GM21423 (cell line): ENCODE data around the gene NPIPB8.
"Not testable (repeated sequence)": the region's sequence is repeated elsewhere in the genome, so short reads cannot be mapped to it uniquely, and the experiment has no call there.

Experiments
- ATAC-seq: cut with Tn5 transposase; IDR thresholded peaks from one replicate; pipeline ENCODE4 v1.9.1; 2021; ENCODE audit warnings: mild to moderate bottlenecking, moderate library complexity; ENCODE audit not compliant: unreplicated experiment

NPIPB8 gene

GRCh38 chr16:28637765-28638164 lies at the start of gene NPIPB8:
Gene NPIPB8, plus strand, starts transcription at chr16:28638065. Its CDS starts 296 bp downstream, at chr16:28638361.
- not testable (repeated sequence) for ATAC-seq

- ATAC-seq = no peak
Measured at GRCh38 chr16:28589069-28589468, 48.8 kb upstream of the NPIPB8 start.

DNA sequence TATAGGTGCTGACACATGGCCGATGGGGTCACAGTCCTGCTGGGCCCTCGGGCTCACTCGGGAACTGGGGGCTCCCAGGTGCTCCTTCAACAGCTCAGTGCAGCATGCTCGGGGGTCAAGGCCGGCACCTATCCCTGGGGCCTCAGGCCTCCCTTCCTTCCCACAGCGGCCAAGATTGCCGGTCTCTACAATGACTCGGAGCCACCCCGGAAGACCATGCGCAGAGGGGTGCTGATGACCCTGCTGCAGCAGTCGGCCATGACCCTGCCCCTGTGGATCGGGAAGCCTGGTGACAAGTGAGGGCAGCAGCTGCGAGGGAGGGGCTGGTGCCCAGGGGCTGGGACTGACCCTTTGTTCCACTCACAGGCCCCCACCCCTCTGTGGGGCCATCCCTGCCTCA lies 47.9 kb upstream of the NPIPB8 start:
- ATAC-seq = no peak

DNA sequence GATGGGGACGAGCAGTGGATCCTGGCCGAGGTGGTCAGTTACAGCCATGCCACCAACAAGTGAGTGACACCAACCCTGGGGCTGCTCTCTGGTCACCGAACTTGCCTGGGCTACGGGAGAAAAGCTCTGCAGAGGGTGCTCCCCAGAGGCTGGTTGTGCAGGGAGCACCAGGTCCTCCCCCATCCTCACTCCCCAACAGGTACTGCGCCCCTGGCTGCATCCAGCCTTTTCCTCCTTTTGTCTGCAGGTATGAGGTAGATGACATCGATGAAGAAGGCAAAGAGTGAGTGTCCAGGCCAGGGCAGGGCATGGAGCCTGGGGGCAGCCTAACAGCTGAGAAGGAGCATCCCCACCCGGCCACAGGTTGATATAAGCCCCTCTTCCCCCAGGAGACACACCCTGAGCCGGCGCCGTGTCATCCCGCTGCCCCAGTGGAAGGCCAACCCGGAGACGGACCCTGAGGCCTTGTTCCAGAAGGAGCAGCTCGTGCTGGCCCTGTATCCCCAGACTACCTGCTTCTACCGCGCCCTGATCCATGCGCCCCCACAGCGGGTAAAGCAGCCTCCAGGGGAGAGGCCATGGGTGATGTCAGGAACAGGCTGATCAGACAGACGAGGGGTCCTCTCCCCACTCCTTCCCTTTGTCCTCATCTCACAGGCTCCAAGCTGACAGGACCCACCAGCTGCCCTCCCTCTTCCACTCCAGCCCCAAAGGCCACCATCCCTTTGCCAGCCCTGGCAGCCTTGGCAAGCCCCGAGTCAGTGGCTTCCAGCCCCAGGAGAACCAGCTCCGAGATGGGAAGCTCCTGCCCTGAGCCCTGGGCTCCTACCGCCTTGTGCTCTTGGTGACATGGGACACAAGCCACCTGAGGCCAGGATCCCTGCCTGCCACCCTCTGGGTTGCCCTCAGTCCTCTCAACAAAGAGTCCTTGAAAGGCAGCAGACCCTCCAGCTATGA lies 47.2 kb upstream of the NPIPB8 start:
- ATAC-seq = no peak

GRCh38 chr16:28591355-28591754 lies 46.5 kb upstream of the NPIPB8 start:
- no peak for ATAC-seq

DNA sequence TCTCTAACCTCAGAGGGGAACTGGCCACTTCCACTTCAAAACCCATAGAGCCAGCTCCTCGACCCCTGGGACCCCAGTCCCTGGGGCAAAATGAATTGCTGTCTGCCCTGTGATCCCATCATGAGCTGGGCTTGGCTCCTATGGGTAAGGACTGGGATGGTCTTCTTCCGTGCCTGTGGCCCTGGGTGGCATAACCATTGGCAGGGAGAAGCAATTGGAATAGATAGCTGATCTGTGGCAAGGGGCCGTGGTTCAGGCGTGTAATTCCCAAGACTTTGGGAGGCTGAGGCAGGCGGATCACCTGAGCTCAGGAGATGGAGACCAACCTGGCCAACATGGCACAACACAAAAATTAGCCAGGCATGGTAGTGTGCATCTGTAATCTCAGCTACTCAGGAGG lies 45.4 kb upstream of the NPIPB8 start:
- ATAC-seq = no peak

- ATAC-seq = no peak
Measured at GRCh38 chr16:28592979-28593553, 44.8 kb upstream of the NPIPB8 start.

DNA sequence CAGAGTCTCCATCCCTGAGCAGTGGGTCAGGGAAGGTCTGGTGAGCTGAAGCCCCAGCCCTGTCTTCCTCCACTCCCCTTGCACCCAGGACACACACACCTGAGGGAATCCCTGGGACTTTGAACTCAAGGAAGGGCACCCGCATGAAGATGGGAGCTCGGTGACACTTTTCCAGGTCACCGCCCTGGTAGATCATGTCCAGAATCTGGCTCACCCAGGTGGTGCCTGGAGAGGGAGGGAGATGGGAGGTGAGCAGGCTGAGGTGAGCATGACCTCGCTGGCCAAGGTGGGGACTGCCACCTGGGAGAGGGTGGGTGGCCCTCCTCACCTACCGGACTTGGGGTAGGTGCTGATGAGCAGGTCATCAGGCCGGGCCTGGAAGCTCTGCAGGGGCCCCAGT lies 42.4 kb upstream of the NPIPB8 start:
- ATAC-seq = not testable (repeated sequence)

- no peak for ATAC-seq
Measured at GRCh38 chr16:28596115-28596630, 41.7 kb upstream of the NPIPB8 start.

GRCh38 chr16:28596840-28597691 lies 40.8 kb upstream of the NPIPB8 start, which contains the start of gene SULT1A2:
Gene SULT1A2, minus strand, starts transcription at chr16:28597050. Its CDS starts 1,120 bp downstream, at chr16:28595930.
- no peak for ATAC-seq

GRCh38 chr16:28597692-28598261 lies 40.1 kb upstream of the NPIPB8 start:
- no peak for ATAC-seq

GRCh38 chr16:28599377-28600285 lies 38.2 kb upstream of the NPIPB8 start:
- ATAC-seq = not testable (repeated sequence)

DNA sequence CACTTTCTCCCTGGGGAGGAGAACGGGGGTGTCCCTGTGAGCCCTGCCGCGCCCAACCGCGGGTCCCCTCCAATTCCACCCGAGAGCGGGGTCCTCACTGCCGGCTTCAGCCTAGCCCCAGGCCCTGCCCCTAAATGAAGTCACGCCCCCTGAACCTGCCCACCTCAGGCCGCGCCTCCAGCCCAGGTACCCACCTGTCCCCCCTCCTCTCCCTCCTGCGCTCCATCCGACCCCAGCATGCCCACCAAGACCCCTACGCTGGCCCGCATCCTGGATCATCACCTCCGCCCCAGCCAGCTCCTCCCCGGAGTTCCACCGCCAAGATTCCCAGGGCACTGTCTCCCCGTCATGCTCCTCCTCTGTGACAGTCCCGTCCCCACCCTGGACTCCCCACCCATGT lies 36.9 kb upstream of the NPIPB8 start:
- not testable (repeated sequence) for ATAC-seq

- not testable (repeated sequence) for ATAC-seq
Measured at GRCh38 chr16:28601589-28601988, 36.3 kb upstream of the NPIPB8 start.

- ATAC-seq = not testable (repeated sequence)
Measured at GRCh38 chr16:28602062-28602461, 35.8 kb upstream of the NPIPB8 start.

- no peak for ATAC-seq
Measured at GRCh38 chr16:28602529-28602928, 35.3 kb upstream of the NPIPB8 start.

- no peak for ATAC-seq
Measured at GRCh38 chr16:28603381-28604185, 34.3 kb upstream of the NPIPB8 start.

- no peak for ATAC-seq
Measured at GRCh38 chr16:28604186-28604565, 33.7 kb upstream of the NPIPB8 start.
